ENCODE data around the gene KLHL42. TPM values are rescaled to one million over a fixed set of nuclear protein-coding genes. Genes with fewer than 3 reads are reported as not detected.

The KLHL42 gene
- total and polyA plus RNA-seq, 9 of the 15 experiments (the other 6 are each of a cell fraction or from before 2014, with no cell fraction given) = 1.5 to 11.8 (median 9.6) TPM

GRCh38 chr12:27802936-27803335 is 22.9 kb downstream of the KLHL42 start (continued):
- TF ChIP-seq GTF3C2 (IDR thresholded peaks at IDR 0.05; ENCODE audit: borderline replicate concordance, extremely low read depth, insufficient read length) (no peak), PRDM10 (IDR thresholded peaks at IDR 0.05; ENCODE audit: partially characterized antibody) (no peak), UBTF (IDR thresholded peaks at IDR 0.05; ENCODE audit: borderline replicate concordance in 1 of 2, low read depth in 2 of 2, low read length in 2 of 2) (no peak), SMC3 (conservative IDR thresholded peaks at IDR 0.05; ENCODE audit: insufficient read depth, low read depth, low read length) (no peak), MEIS2 (IDR thresholded peaks at IDR 0.05; ENCODE audit: partially characterized antibody) (no peak), PHTF2 (CRISPR knock-in tag; IDR thresholded peaks at IDR 0.05) (no peak), FIP1L1 (IDR thresholded peaks at IDR 0.05; ENCODE audit: low read depth, low read length, poor library complexity, severe bottlenecking) (no peak), ARID3B (CRISPR knock-in tag; IDR thresholded peaks at IDR 0.05; ENCODE audit: borderline replicate concordance) (no peak), EWSR1 (IDR thresholded peaks at IDR 0.05; ENCODE audit: borderline replicate concordance, low read depth, partially characterized antibody) (no peak), MTA3 (IDR thresholded peaks at IDR 0.05; ENCODE audit: borderline replicate concordance) (no peak)

All from K562 (cell line).